HG03558 (cell line): Measurements from ENCODE around the gene UNC5B.

Experiments
- ATAC-seq: cut with Tn5 transposase; IDR thresholded peaks from one replicate; pipeline ENCODE4 v1.9.1; 2021; ENCODE audit warnings: moderate number of reproducible peaks; ENCODE audit not compliant: unreplicated experiment; ENCODE audit errors: extremely low read depth

Gene UNC5B

GRCh38 chr10:71212318-71213126, at the start of gene UNC5B:
Gene UNC5B, plus strand, starts transcription at chr10:71212570. Its CDS starts 416 bp downstream, at chr10:71212986.
- ATAC-seq, result no peak

GRCh38 chr10:71173466-71173865, 38.9 kb upstream of the UNC5B start:
- ATAC-seq, result no peak

DNA sequence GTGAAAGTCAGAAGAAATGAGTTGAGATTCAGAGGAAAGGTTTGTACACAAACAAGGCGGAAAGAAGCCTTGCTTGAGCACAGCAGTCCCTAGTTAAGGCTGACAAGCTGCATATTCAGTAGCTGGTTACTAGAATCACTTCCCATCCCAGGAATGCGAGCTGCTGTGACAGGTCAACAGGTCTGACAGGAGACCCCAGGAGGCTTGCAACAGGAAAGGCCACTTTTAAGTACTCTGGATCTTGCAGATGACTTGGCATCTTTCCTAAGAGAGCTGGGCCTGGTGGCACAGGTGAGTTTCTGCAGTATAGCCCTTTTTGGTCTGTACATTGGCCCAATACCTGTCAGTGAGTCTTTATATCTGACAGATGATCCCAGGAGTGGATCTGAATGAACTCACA, 35.7 kb upstream of the UNC5B start:
- no peak for ATAC-seq

DNA sequence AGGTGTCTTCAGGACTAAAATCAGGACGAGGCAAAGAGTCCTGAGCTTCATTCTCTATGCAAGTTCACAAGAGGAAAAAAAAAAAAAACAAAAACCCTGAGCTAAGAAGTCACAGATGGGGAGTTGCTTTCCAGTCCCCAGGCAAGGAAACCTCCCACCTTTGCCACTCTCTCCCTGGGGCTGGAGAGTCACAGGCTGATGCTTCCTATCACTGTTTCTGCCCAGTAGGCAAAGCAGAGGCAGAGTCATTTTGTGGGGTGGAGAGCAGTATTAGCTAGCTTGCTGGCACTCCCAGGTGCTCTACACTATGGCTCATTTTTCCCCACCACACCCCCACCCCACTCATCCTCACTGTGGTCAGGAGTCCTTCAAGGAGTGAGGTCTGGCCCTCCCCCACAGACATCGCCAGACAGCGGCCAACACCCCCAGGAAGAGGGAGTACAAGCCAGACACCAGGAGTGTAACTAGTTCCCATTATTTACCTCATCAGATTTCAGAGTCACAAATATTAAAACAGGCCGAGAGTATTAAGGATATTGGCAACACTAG, 34.6 kb upstream of the UNC5B start:
- no peak for ATAC-seq

- ATAC-seq, result no peak
Measured at GRCh38 chr10:71178880-71179279, 33.5 kb upstream of the UNC5B start.

- no peak for ATAC-seq
Measured at GRCh38 chr10:71179382-71179781, 33.0 kb upstream of the UNC5B start.

DNA sequence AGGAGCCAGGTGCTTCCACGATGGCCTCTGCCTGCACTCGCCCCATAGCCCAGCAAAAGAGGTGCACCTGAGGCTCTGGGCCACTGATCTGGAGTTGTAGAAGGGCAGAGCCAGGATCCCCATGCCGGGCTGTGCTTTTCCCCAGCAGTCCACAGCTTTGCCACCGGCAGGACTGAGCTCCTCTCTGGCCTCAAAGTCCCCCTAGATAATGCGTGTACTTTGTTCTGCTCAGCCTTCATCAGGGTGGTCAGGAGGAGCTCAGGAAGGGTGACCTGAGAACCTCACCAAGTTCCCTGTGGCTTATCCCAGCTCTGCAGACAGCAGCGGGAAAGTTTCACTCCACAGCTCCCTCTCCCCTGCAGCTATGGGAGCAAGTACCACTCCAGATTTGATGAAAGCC, 27.9 kb upstream of the UNC5B start:
- ATAC-seq, result no peak

- ATAC-seq, result no peak
Measured at GRCh38 chr10:71185209-71185608, 27.2 kb upstream of the UNC5B start.

DNA sequence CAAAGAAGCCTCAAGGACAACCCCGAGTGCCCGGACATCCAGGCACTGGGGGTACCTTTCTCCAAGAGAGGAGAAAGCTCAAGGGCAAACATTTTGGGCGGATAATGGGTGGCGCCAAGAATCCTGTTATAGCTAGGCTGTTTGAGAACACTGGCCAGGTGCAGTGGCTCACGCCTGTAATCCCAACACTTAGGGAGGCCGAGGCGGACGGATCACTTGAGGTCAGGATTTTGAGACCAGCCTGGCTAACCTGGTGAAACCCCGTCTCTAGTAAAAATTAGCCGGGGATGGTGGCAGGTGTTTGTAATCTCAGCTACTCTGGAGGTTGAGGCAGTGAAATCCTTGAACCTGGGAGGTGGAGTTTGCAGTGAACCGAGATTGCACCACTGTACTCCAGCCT, 25.2 kb upstream of the UNC5B start:
- no peak for ATAC-seq

DNA sequence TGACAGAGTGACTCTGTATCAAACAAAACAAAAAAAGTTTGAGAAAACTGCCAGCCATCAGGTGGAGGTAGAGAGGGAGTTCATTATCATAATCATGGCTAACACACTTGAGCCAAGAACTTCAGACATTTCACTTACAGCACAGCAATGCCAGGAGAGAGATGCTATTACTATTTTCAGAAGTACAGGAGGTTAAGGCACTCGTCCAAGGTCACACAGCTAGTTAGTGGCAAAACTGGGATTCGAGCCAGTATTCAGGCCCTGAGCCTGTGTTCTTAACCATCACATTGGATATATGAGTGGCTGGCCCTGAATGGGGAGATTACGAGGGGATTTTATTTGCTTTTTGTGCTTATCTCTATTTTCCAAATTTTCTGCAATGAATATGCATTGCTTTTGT, 24.8 kb upstream of the UNC5B start:
- no peak for ATAC-seq

- ATAC-seq, result no peak
Measured at GRCh38 chr10:71188201-71188600, 24.2 kb upstream of the UNC5B start.

- no peak for ATAC-seq
Measured at GRCh38 chr10:71191019-71191418, 21.4 kb upstream of the UNC5B start.

GRCh38 chr10:71191551-71192076, 20.8 kb upstream of the UNC5B start:
- ATAC-seq, result no peak

GRCh38 chr10:71193516-71193915, 18.9 kb upstream of the UNC5B start:
- no peak for ATAC-seq

DNA sequence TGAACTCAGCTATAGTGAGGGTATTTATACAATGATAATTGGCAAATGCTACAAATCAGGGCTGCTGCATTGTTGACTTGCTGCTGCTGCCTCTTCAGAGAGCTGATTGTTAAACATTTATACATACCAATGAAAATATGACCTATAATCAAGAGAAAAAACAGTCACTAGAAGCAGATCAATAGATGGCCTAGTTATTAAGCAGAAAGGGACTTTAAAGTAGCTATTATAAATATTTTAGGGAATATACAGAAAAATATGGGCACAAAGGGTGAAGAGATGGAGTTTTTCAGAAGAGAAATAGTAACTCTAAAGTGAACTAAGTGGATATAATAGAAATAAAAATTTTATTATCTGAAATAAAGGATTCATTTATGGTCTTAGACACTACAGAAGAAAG, 14.4 kb upstream of the UNC5B start:
- ATAC-seq, result no peak

DNA sequence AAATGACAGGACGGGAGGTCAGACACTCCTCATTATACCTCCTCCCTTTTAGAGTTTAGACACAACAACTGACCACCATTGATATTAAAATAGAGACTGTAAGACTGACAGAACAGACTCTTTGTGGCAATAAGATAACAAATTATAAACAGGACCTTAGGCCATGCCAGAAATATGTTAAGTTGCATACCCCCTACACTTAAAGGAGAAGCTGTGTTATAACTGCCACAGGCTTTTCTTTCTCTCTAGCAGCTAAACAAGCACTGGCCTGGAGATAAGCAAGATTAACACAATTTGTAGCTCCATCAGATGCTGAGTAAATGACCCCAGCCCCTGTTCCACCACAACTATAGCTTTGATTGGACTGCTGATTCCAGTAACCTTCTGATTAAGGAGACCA, 10.5 kb upstream of the UNC5B start:
- no peak for ATAC-seq

DNA sequence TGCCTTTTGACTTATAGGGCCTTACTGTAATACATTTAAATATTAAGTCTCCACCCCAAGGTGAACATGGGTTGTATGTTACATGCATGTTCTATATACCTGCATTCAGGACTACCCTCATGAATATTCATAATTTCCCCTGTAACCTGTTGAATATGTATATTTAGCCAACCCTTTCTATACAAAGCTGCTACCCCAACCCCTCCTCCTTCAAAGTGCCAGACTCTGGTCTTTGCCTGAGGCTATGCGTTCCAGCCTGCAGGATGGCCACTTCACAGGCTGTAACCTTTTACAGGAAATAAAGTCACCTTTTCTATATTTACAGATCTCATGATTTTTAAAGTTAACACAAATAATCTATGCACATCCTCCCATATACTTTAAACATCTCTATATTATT, 10.1 kb upstream of the UNC5B start:
- ATAC-seq, result no peak

DNA sequence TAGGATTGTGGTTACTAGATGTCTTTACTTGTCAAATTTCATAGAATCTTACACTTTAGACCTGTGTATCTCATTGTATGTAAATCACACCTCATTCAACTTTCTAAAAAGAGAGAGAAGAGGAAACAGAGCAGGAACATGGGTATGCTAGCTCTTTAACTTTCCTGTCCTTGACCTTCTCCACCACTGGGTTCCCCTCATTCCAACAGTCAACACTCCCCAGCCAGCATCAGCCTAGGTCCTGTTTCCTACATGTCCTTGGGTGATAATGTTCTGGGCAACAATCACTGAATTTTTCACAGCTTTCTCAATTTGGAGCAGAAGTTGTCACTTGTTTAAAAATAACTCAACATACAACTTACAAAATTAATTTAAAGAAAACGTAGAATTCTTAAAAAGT, 9.2 kb upstream of the UNC5B start:
- ATAC-seq, result no peak

DNA sequence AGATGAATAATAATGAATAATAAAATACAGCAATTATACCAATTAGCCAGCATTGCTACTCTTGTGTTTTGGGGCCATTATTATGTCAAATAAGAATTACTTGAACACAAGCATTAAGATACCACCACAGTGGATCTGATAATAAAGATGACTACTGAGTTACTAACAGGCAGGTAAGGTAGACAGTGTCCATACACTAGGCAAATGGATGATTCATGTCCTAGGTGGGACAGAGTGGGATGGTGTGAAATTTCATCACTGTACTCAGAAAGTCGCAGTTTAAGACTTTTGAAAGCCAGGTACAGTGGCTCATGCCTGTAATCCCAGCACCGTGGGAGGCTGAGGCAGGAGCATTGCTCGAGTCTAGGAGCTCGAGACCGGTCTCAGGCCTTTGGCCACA, 8.7 kb upstream of the UNC5B start:
- no peak for ATAC-seq

GRCh38 chr10:71204746-71205145, 7.6 kb upstream of the UNC5B start:
- no peak for ATAC-seq

GRCh38 chr10:71205468-71205867, 6.9 kb upstream of the UNC5B start:
- no peak for ATAC-seq

- no peak for ATAC-seq
Measured at GRCh38 chr10:71206911-71207310, 5.5 kb upstream of the UNC5B start.
